HG03135 (cell line): ENCODE measurements around the gene GIGYF2.
"Not testable (repeated sequence)": the region's sequence is repeated elsewhere in the genome, so short reads cannot be mapped to it uniquely, and the experiment has no call there.

Experiments used
- ATAC-seq: cut with Tn5 transposase; IDR thresholded peaks from one replicate; pipeline ENCODE4 v1.9.1; 2021; ENCODE audit warnings: mild to moderate bottlenecking, moderate library complexity; ENCODE audit not compliant: unreplicated experiment

GIGYF2 gene

GRCh38 chr2:232889876-232890401 lies 192.8 kb downstream of the GIGYF2 start:
- ATAC-seq = no peak

- ATAC-seq = no peak
Measured at GRCh38 chr2:232890536-232890895, 193.4 kb downstream of the GIGYF2 start.

GRCh38 chr2:232890896-232891601 lies 193.9 kb downstream of the GIGYF2 start:
- ATAC-seq = no peak

- ATAC-seq = no peak
Measured at GRCh38 chr2:232891621-232892071, 194.5 kb downstream of the GIGYF2 start.

GRCh38 chr2:232892221-232892620 lies 195.1 kb downstream of the GIGYF2 start:
- ATAC-seq = no peak

- no peak for ATAC-seq
Measured at GRCh38 chr2:232892843-232893242, 195.7 kb downstream of the GIGYF2 start.

GRCh38 chr2:232893834-232894233 lies 196.7 kb downstream of the GIGYF2 start:
- ATAC-seq = no peak

GRCh38 chr2:232894251-232894650 lies 197.1 kb downstream of the GIGYF2 start:
- ATAC-seq = no peak

GRCh38 chr2:232894746-232895145 lies 197.6 kb downstream of the GIGYF2 start:
- ATAC-seq = no peak

- no peak for ATAC-seq
Measured at GRCh38 chr2:232896111-232896510, 199.0 kb downstream of the GIGYF2 start.

- no peak for ATAC-seq
Measured at GRCh38 chr2:232896720-232897597, 199.8 kb downstream of the GIGYF2 start.

- no peak for ATAC-seq
Measured at GRCh38 chr2:232897598-232898408, 200.7 kb downstream of the GIGYF2 start.

- no peak for ATAC-seq
Measured at GRCh38 chr2:232898592-232899543, 201.7 kb downstream of the GIGYF2 start.

GRCh38 chr2:232900811-232901735 lies 203.9 kb downstream of the GIGYF2 start:
- ATAC-seq = no peak

- ATAC-seq = no peak
Measured at GRCh38 chr2:232901736-232902578, 204.8 kb downstream of the GIGYF2 start.

- ATAC-seq = no peak
Measured at GRCh38 chr2:232903989-232904388, 206.9 kb downstream of the GIGYF2 start.

GRCh38 chr2:232906867-232907717 lies 210.0 kb downstream of the GIGYF2 start:
- ATAC-seq = not testable (repeated sequence)
